ENCODE data around the gene PIP5K1B. TPM values are rescaled to one million over a fixed set of nuclear protein-coding genes. Genes with fewer than 3 reads are reported as not detected.

PIP5K1B gene
- total RNA-seq, 1 experiment from 2014 or later, result not detected

DNA sequence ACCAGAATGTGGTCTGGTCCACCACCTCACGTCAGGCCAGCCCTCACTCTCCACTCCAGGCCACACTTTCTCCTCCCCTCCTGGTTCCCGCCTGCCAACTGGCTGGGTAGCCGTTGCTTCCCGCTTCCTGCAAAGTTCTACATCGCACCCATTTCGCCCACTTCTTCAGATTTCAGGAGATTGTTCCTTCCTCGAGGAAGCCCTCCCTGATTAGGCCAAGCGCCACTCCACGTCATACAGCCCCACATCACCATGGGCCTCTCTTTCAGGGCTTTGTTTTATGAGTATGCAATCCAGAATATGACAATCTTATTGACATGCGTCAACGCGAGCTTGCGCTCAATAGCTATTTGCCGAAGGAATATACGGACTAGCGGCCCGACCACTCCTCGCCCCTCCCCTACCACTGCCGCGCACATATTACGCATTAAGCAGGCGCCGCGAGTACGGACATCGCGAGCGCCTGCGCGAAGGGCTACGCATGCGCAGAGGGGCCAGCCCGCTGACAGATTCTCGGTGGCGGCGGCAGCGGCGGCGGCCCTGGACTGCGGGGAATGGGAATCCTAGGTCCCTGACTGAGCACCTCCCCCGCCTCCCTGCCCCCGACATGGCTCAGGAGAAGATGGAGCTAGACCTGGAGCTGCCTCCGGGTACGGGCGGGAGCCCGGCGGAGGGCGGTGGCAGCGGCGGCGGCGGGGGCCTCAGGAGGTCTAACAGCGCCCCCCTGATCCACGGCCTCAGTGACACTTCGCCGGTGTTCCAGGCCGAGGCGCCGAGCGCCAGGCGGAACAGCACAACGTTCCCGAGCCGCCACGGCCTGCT lies 74.7 kb downstream of the PIP5K1B start:
- H3K4me1 ChIP-seq (ENCODE audit: insufficient read depth, low read length), result peaks cover 18% of the 10 kb centered on the region; the same call in 1 of the 2 replicates
- TSS peak; percentile 97 for BruUV-seq (replicated peaks)
- H3F3A ChIP-seq (ENCODE audit: low read length, unreplicated experiment), result no peaks in the 10 kb centered on the region
- H3K79me2 ChIP-seq (ENCODE audit: low read length), result peaks cover 12% of the 10 kb centered on the region
- peaks cover 5% of the 10 kb centered on the region; the same call in 1 of the 2 replicates for H4K20me1 ChIP-seq (ENCODE audit: low read length)
- peak overlapping the region; percentile 93 for H3K4me3 ChIP-seq (ENCODE audit: low read length)
- TF ChIP-seq, protein P1, sequence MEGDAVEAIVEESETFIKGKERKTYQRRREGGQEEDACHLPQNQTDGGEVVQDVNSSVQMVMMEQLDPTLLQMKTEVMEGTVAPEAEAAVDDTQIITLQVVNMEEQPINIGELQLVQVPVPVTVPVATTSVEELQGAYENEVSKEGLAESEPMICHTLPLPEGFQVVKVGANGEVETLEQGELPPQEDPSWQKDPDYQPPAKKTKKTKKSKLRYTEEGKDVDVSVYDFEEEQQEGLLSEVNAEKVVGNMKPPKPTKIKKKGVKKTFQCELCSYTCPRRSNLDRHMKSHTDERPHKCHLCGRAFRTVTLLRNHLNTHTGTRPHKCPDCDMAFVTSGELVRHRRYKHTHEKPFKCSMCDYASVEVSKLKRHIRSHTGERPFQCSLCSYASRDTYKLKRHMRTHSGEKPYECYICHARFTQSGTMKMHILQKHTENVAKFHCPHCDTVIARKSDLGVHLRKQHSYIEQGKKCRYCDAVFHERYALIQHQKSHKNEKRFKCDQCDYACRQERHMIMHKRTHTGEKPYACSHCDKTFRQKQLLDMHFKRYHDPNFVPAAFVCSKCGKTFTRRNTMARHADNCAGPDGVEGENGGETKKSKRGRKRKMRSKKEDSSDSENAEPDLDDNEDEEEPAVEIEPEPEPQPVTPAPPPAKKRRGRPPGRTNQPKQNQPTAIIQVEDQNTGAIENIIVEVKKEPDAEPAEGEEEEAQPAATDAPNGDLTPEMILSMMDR (conservative IDR thresholded peaks at IDR 0.05; ENCODE audit: low read depth, low read length), result peak; percentile 49; the same call in 1 of the 2 replicates
- TF ChIP-seq EZH2phosphoT487 (IDR thresholded peaks at IDR 0.05; ENCODE audit: borderline replicate concordance, low read length), result no peak
- H3K9ac ChIP-seq (ENCODE audit: low read length), result peak overlapping the region; percentile 82
- DNase-seq (peak; percentile 90), ATAC-seq (peak; percentile 80)
- H2AFZ ChIP-seq (ENCODE audit: low read length), result peak overlapping the region; percentile 100
- intact Hi-C loops (cut with micrococcal nuclease), result loop anchor here (1.0 kb wide), 1 partner anchor 195 kb away; no protein-coding TSS in a partner anchor
- POLR2A ChIA-PET (ENCODE audit: unreplicated experiment), result interaction anchor here (0.7 kb wide), 1 partner anchor 39 kb away, joined by 9 read pairs; no protein-coding TSS in a partner anchor
- no peaks in the 10 kb centered on the region for H3K9me3 ChIP-seq (ENCODE audit: low read length)
- H3K4me2 ChIP-seq (ENCODE audit: low read length), result peak overlapping the region; percentile 94
- CTCF ChIA-PET, result interaction anchor here (0.6 kb wide), 1 partner anchor 361 kb away, joined by 4 read pairs; no protein-coding TSS in a partner anchor
- no peaks in the 10 kb centered on the region for H3K9me2 ChIP-seq (replicated peaks; ENCODE audit: low read length)
- peak overlapping the region; percentile 49 for H3K27ac ChIP-seq (ENCODE audit: low read length)
- H3K36me3 ChIP-seq (ENCODE audit: low read depth, low read length), result no peaks in the 10 kb centered on the region
- H3K27me3 ChIP-seq (ENCODE audit: low read length), result peaks cover 4% of the 10 kb centered on the region; the same call in 1 of the 2 replicates

DNA sequence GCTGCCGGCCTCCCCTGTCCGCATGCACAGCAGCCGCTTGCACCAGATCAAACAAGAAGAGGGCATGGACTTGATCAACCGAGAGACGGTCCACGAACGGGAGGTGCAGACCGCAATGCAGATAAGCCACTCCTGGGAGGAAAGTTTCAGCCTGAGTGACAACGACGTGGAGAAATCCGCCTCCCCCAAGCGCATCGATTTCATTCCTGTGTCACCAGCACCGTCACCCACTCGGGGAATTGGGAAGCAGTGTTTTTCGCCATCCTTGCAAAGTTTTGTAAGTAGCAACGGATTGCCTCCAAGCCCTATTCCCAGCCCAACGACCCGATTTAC lies 75.3 kb downstream of the PIP5K1B start:
- H2AFZ ChIP-seq (ENCODE audit: low read length), result peak overlapping the region; percentile 100
- no peak for TF ChIP-seq EZH2 (IDR thresholded peaks at IDR 0.05; ENCODE audit: low read length, unreplicated experiment)
- TF ChIP-seq EZH2phosphoT487 (IDR thresholded peaks at IDR 0.05; ENCODE audit: borderline replicate concordance, low read length), result no peak
- TF ChIP-seq, protein P1 (conservative IDR thresholded peaks at IDR 0.05; ENCODE audit: low read depth, low read length), result no peak
- no peaks in the 10 kb centered on the region for H3F3A ChIP-seq (ENCODE audit: low read length, unreplicated experiment)
- peaks cover 12% of the 10 kb centered on the region for H3K79me2 ChIP-seq (ENCODE audit: low read length)
- H3K9me3 ChIP-seq (ENCODE audit: low read length), result no peaks in the 10 kb centered on the region
- H3K4me2 ChIP-seq (ENCODE audit: low read length), result peak overlapping the region; percentile 94
- no peaks in the 10 kb centered on the region for H3K9me2 ChIP-seq (replicated peaks; ENCODE audit: low read length)
- ATAC-seq (no peak), DNase-seq (no peak)
- peaks cover 18% of the 10 kb centered on the region; the same call in 1 of the 2 replicates for H3K4me1 ChIP-seq (ENCODE audit: insufficient read depth, low read length)
- H3K9ac ChIP-seq (ENCODE audit: low read length), result peak overlapping the region; percentile 82
- CTCF ChIA-PET, result no interaction called here
- BruUV-seq (replicated peaks), result no TSS peak
- intact Hi-C loops (cut with micrococcal nuclease), result loop anchor here (1.0 kb wide), 1 partner anchor 196 kb away; no protein-coding TSS in a partner anchor
- H3K27me3 ChIP-seq (ENCODE audit: low read length), result peaks cover 2% of the 10 kb centered on the region; the same call in 1 of the 2 replicates
- no peaks in the 10 kb centered on the region for H3K36me3 ChIP-seq (ENCODE audit: low read depth, low read length)
- POLR2A ChIA-PET (ENCODE audit: unreplicated experiment), result no interaction called here
- H3K4me3 ChIP-seq (ENCODE audit: low read length), result peak overlapping the region; percentile 93
- H3K27ac ChIP-seq (ENCODE audit: low read length), result 0 out of 2 replicates have a peak overlapping the region, but pooled peaks have one; percentile 8
- peaks cover 5% of the 10 kb centered on the region; the same call in 1 of the 2 replicates for H4K20me1 ChIP-seq (ENCODE audit: low read length)

All from PC-3 (cell line).